HEK293 (cell line): ENCODE data around the gene NDUFS4.

Experiments
- CTCF ChIA-PET: fragments of 350-600 bp; formaldehyde crosslinking; extraction: SDS; loops from one replicate; lab custom pipeline; 2021; ENCODE audit warnings: antibody characterized with exemption; lab: Yijun Ruan, JAX
- POLR2A ChIA-PET: fragments of 300-600 bp; formaldehyde crosslinking; extraction: SDS; loops from one replicate; lab custom pipeline; 2020; ENCODE audit warnings: antibody characterized with exemption, inconsistent platforms; lab: Yijun Ruan, JAX
- H3K27ac ChIP-seq: fragments of 200-500 bp; sonication (Bioruptor generic); 2 replicates; pipeline ENCODE4 v1.5.1; 2014; ENCODE audit warnings: low read depth, low read length, control low read depth, inconsistent platforms; ENCODE audit errors: extremely low read depth
- H3K36me3 ChIP-seq, 2 experiments: fragments of 200-500 bp in 1 of 2; sonication (Bioruptor generic) in 1 of 2; 1 replicate in 1 of 2; 2 replicates in 1 of 2; pipeline ENCODE4 v1.5.1; 2014 to 2017; ENCODE audit warnings: inconsistent platforms in 2 of 2, low read length in 2 of 2; ENCODE audit not compliant: control insufficient read depth in 2 of 2, insufficient read depth in 1 of 2
- H3K4me1 ChIP-seq: fragments of 200-500 bp; sonication (Bioruptor generic); 2 replicates; pipeline ENCODE4 v1.5.1; 2014; ENCODE audit warnings: mild to moderate bottlenecking, low read length, inconsistent platforms; ENCODE audit not compliant: control insufficient read depth, insufficient read depth
- H3K4me3 ChIP-seq: 2 replicates; pipeline ENCODE4 v1.5.1; 2011; ENCODE audit warnings: low read depth, mild to moderate bottlenecking, control low read depth, low read length, moderate library complexity
- H3K9me3 ChIP-seq: fragments of 200-500 bp; sonication (Bioruptor generic); 2 replicates; pipeline ENCODE4 v1.5.1; 2014; ENCODE audit warnings: low read depth, low read length, inconsistent platforms; ENCODE audit not compliant: control insufficient read depth, insufficient read depth
- KLF16 ChIP-seq: fragments of 450-650 bp; formaldehyde crosslinking; IDR thresholded peaks from 2 replicates; pipeline ENCODE4 v1.5.1; 2017; ENCODE audit warnings: missing biosample characterization, missing genetic modification characterization
- KLF7 ChIP-seq: fragments of 450-650 bp; formaldehyde crosslinking; IDR thresholded peaks from 2 replicates; pipeline ENCODE4 v1.5.1; 2016; ENCODE audit warnings: missing biosample characterization, missing genetic modification characterization, borderline replicate concordance
- PRDM10 ChIP-seq: fragments of 450-650 bp; formaldehyde crosslinking; IDR thresholded peaks from 2 replicates; pipeline ENCODE4 v1.5.1; 2016; ENCODE audit warnings: missing biosample characterization, missing genetic modification characterization
- ZBTB1 ChIP-seq: fragments of 450-650 bp; formaldehyde crosslinking; IDR thresholded peaks from 2 replicates; pipeline ENCODE4 v1.5.1; 2016; ENCODE audit warnings: missing biosample characterization, missing genetic modification characterization
- ZBTB21 ChIP-seq: fragments of 450-650 bp; formaldehyde crosslinking; IDR thresholded peaks from 2 replicates; pipeline ENCODE4 v1.5.1; 2017; ENCODE audit warnings: missing biosample characterization, missing genetic modification characterization
- ZFP69B ChIP-seq: fragments of 450-650 bp; formaldehyde crosslinking; IDR thresholded peaks from 2 replicates; pipeline ENCODE4 v1.5.1; 2016; ENCODE audit warnings: missing biosample characterization, missing genetic modification characterization
- ZNF155 ChIP-seq: fragments of 450-650 bp; formaldehyde crosslinking; IDR thresholded peaks from 2 replicates; pipeline ENCODE4 v1.5.1; 2016; ENCODE audit warnings: missing biosample characterization, missing genetic modification characterization
- ZNF211 ChIP-seq: fragments of 450-650 bp; formaldehyde crosslinking; IDR thresholded peaks from 2 replicates; pipeline ENCODE4 v1.5.1; 2016; ENCODE audit warnings: low read depth, missing biosample characterization, missing genetic modification characterization
- ZNF530 ChIP-seq: fragments of 450-650 bp; formaldehyde crosslinking; IDR thresholded peaks from 2 replicates; pipeline ENCODE4 v1.5.1; 2016; ENCODE audit warnings: low read depth, missing biosample characterization, missing genetic modification characterization
- ZNF560 ChIP-seq: fragments of 450-650 bp; formaldehyde crosslinking; IDR thresholded peaks from 2 replicates; pipeline ENCODE4 v1.5.1; 2017; ENCODE audit warnings: missing biosample characterization, missing genetic modification characterization, borderline replicate concordance
- ZNF629 ChIP-seq: fragments of 450-650 bp; formaldehyde crosslinking; IDR thresholded peaks from 2 replicates; pipeline ENCODE4 v1.5.1; 2017; ENCODE audit warnings: missing biosample characterization, missing genetic modification characterization
- ZNF654 ChIP-seq: fragments of 450-650 bp; formaldehyde crosslinking; IDR thresholded peaks from 2 replicates; pipeline ENCODE4 v1.5.1; 2016; ENCODE audit warnings: low read depth, missing biosample characterization, missing genetic modification characterization
- ZNF664 ChIP-seq: fragments of 450-650 bp; formaldehyde crosslinking; IDR thresholded peaks from 2 replicates; pipeline ENCODE4 v1.5.1; 2016; ENCODE audit warnings: missing biosample characterization, missing genetic modification characterization
- ZNF776 ChIP-seq: fragments of 450-650 bp; formaldehyde crosslinking; IDR thresholded peaks from 2 replicates; pipeline ENCODE4 v1.5.0; 2017; ENCODE audit warnings: missing biosample characterization, missing genetic modification characterization, borderline replicate concordance
- ZNF830 ChIP-seq: fragments of 450-650 bp; IDR thresholded peaks from 2 replicates; pipeline ENCODE4 v1.5.0; 2018; ENCODE audit warnings: missing biosample characterization, missing genetic modification characterization, low read depth, mild to moderate bottlenecking, moderate library complexity
- TF ChIP-seq, protein P1 (sequence below): fragments of 450-650 bp; formaldehyde crosslinking; IDR thresholded peaks from 2 replicates; pipeline ENCODE4 v1.5.1; 2017; ENCODE audit warnings: missing biosample characterization, missing genetic modification characterization

NDUFS4 gene

GRCh38 chr5:53671447-53671846 lies 111.0 kb downstream of the NDUFS4 start:
- ChIA-PET CTCF (no interaction called here), POLR2A (no interaction called here)
- H3K36me3 ChIP-seq = no peaks in the 10 kb centered on the region; a peak in 1 of 3 replicates
- no peaks in the 10 kb centered on the region for H3K4me1 ChIP-seq
- TF ChIP-seq PRDM10 (tag by site-specific recombination) (no peak), ZBTB1 (tag by site-specific recombination) (no peak), ZNF211 (tag by site-specific recombination) (no peak), KLF7 (tag by site-specific recombination) (no peak), ZNF664 (tag by site-specific recombination) (no peak), ZNF155 (tag by site-specific recombination) (no peak), ZNF629 (no peak), ZNF776 (tag by site-specific recombination) (no peak)
- no peak overlapping the region for H3K4me3 ChIP-seq
- H3K27ac ChIP-seq = no peak overlapping the region
- no peaks in the 10 kb centered on the region for H3K9me3 ChIP-seq

GRCh38 chr5:53674121-53674520 lies 113.7 kb downstream of the NDUFS4 start:
- TF ChIP-seq ZNF530 (tag by site-specific recombination) (no peak), ZBTB21 (tag by site-specific recombination) (no peak)
- Histone ChIP-seq H3K4me3 (no peak overlapping the region), H3K4me1 (no peaks in the 10 kb centered on the region), H3K9me3 (no peaks in the 10 kb centered on the region), H3K27ac (no peak overlapping the region), H3K36me3 (no peaks in the 10 kb centered on the region)
- POLR2A ChIA-PET = no interaction called here
- CTCF ChIA-PET = no interaction called here

- no peaks in the 10 kb centered on the region for H3K36me3 ChIP-seq
- H3K27ac ChIP-seq = no peak overlapping the region
- no peaks in the 10 kb centered on the region for H3K4me1 ChIP-seq
- POLR2A ChIA-PET = no interaction called here
- TF ChIP-seq, protein P1, sequence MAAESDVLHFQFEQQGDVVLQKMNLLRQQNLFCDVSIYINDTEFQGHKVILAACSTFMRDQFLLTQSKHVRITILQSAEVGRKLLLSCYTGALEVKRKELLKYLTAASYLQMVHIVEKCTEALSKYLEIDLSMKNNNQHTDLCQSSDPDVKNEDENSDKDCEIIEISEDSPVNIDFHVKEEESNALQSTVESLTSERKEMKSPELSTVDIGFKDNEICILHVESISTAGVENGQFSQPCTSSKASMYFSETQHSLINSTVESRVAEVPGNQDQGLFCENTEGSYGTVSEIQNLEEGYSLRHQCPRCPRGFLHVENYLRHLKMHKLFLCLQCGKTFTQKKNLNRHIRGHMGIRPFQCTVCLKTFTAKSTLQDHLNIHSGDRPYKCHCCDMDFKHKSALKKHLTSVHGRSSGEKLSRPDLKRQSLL (tag by site-specific recombination) = no peak
- TF ChIP-seq KLF16 (no peak), ZNF830 (tag by site-specific recombination) (no peak), ZFP69B (no peak), ZNF654 (tag by site-specific recombination) (no peak), ZNF560 (tag by site-specific recombination) (no peak)
- TF ChIP-seq, all 188 proteins: peak for 0
- H3K4me3 ChIP-seq = no peak overlapping the region
- CTCF ChIA-PET = no interaction called here
- H3K9me3 ChIP-seq = no peaks in the 10 kb centered on the region
Observed at GRCh38 chr5:53677632-53678031, 117.2 kb downstream of the NDUFS4 start.
